Stimulated activated CD4-positive, alpha-beta T cell treated with anti-CD3 and anti-CD28 coated beads, Interleukin-12 subunit alpha, Interleukin-12 subunit beta, amount 100 ng/mL, for 4 hours (primary cell): ENCODE results near the gene MINDY4.

Experiments used
- DNase-seq: peaks from one replicate; pipeline ENCODE4 v3.0.0-alpha.2; 2020

The MINDY4 gene

GRCh38 chr7:30920584-30921539 lies 149.6 kb downstream of the MINDY4 start:
- DNase-seq = no peak

- DNase-seq = no peak
These were observed 150.6 kb downstream of the MINDY4 start for GRCh38 chr7:30921540-30922401.

- no peak for DNase-seq
These were observed 151.4 kb downstream of the MINDY4 start for GRCh38 chr7:30922596-30922995.

GRCh38 chr7:30923009-30923773 lies 152.0 kb downstream of the MINDY4 start:
- DNase-seq = no peak

- DNase-seq = no peak
These were observed 152.7 kb downstream of the MINDY4 start for GRCh38 chr7:30923774-30924413.

- no peak for DNase-seq
These were observed 153.4 kb downstream of the MINDY4 start for GRCh38 chr7:30924624-30925023.

- no peak for DNase-seq
These were observed 153.9 kb downstream of the MINDY4 start for GRCh38 chr7:30925117-30925516.

GRCh38 chr7:30925913-30926312 lies 154.7 kb downstream of the MINDY4 start:
- DNase-seq = no peak

GRCh38 chr7:30926313-30926712 lies 155.1 kb downstream of the MINDY4 start:
- DNase-seq = no peak

GRCh38 chr7:30927040-30927439 lies 155.8 kb downstream of the MINDY4 start:
- DNase-seq = no peak

- DNase-seq = no peak
These were observed 156.3 kb downstream of the MINDY4 start for GRCh38 chr7:30927559-30927958.

- DNase-seq = no peak
These were observed 157.1 kb downstream of the MINDY4 start for GRCh38 chr7:30928254-30928872.

GRCh38 chr7:30929686-30930085 lies 158.5 kb downstream of the MINDY4 start:
- DNase-seq = no peak

- no peak for DNase-seq
These were observed 159.4 kb downstream of the MINDY4 start for GRCh38 chr7:30930621-30931020.

GRCh38 chr7:30931161-30931928 lies 160.1 kb downstream of the MINDY4 start:
- DNase-seq = no peak

GRCh38 chr7:30931929-30932540 lies 160.8 kb downstream of the MINDY4 start:
- DNase-seq = no peak

- DNase-seq = no peak
These were observed 161.3 kb downstream of the MINDY4 start for GRCh38 chr7:30932562-30932961.

- DNase-seq = no peak
These were observed 162.1 kb downstream of the MINDY4 start for GRCh38 chr7:30933124-30933974.

GRCh38 chr7:30934225-30934624 lies 163.0 kb downstream of the MINDY4 start:
- no peak for DNase-seq
